GM19468 (cell line): Measurements from ENCODE around the gene SNAP91.
A peak's percentile ranks its signal among the peaks of the same experiment; 100 is the strongest.
"Not testable (repeated sequence)": the region's sequence is repeated elsewhere in the genome, so short reads cannot be mapped to it uniquely, and the experiment has no call there.

Source experiments
- ATAC-seq: cut with Tn5 transposase; IDR thresholded peaks from one replicate; pipeline ENCODE4 v1.9.1; 2021; ENCODE audit warnings: mild to moderate bottlenecking, moderate library complexity, moderate number of reproducible peaks; ENCODE audit not compliant: unreplicated experiment; ENCODE audit errors: extremely low read depth

The SNAP91 gene

DNA sequence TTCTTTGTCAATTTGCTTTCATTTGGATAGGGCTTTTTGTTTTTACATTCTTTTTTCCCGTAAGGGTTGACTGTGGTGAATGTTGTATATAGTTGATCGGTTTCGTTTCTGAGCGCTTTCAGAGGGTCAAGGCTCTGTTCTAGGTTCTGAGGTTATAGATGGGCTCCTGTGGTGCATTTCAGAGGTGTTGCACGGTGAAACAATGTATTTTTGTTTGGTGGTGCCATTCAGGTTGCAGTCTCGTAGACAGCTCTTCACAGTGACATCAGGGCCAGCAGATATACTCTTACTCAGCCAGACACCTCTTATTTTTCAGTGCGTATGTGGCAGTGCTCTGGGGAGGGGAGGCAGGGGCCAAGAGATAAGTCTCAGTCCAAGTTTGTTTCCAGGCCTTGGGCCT, 72.1 kb downstream of the SNAP91 start:
- no peak for ATAC-seq

DNA sequence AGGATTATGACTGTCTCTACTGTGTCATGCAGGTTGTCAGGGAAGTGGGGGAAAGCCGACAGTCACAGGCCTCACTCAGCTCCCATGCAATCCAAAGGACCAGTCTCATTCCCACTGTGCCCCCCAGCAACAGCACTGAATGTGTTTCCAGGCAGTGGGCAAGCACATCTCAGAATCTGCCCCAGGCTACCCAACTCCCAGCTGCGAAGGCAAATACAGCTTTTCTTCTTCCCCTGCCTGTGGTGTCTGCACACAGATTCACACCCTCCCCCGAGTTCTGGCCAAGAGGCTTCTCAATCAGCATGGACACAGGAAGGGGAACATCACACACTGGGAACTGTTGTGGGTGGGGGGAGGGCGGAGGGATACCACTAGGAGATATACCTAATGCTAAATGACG, 75.3 kb downstream of the SNAP91 start:
- ATAC-seq: no peak

- ATAC-seq: no peak
Measured at GRCh38 chr6:83633149-83633548, 75.8 kb downstream of the SNAP91 start.

DNA sequence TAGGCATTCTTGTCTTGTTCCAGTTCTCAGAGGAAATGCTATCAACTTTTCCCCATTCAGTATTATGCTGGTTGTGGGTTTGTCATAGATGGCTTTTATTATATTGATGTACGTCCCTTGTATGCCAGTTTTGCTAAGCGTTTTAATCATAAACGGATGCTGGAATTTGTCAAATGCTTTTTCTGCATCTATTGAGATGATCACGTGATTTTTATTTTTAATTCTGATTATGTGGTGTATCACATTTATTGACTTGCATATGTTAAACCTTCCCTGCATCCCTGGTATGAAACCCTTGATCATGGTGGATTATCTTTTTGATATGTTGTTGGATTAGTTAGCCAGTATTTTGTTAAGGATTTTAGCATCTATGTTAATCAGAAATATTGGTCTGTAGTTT, 79.0 kb downstream of the SNAP91 start:
- not testable (repeated sequence) for ATAC-seq

- ATAC-seq: no peak
Measured at GRCh38 chr6:83615025-83615999, 93.6 kb downstream of the SNAP91 start.

DNA sequence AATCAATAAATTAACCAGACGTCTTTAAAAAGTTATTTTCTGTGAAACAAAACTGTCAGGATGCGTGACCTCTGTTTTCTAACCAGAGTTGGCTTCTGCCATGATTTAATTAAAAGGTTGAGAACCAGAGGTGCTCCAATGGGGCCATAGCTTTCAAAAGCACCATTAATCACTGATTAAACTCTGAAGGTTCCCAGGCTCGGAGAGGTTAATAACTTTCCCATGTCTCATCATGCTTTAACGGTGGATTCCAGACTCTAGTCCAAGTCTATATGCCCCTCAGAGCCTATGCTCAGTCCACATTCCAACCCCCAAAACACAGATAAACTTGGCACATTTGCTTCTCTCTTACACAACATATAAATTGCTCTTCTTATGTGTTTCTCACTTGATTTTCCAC, 95.5 kb downstream of the SNAP91 start:
- ATAC-seq: no peak

GRCh38 chr6:83609248-83609647, 99.7 kb downstream of the SNAP91 start:
- ATAC-seq: no peak

DNA sequence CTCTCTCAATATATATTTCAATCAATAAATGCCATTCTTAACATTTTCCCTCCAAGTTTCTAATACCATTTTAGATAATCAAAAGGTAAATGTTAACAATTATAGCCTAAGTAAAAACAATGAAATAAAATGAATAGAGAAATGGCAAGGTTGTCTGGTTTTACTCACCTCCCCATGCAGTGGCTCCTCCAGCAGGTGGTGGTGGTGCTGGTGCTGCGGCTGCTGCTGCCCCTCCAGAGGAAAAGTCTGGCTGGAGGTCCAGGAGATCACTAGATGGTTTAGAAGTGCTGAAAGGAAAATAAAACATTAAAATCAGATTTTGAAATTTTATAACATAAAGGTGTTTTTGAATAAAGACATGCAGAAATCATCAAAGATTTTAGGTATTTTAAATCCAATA, 103.4 kb downstream of the SNAP91 start:
- ATAC-seq: no peak

- ATAC-seq: no peak
Measured at GRCh38 chr6:83603551-83603950, 105.3 kb downstream of the SNAP91 start.

DNA sequence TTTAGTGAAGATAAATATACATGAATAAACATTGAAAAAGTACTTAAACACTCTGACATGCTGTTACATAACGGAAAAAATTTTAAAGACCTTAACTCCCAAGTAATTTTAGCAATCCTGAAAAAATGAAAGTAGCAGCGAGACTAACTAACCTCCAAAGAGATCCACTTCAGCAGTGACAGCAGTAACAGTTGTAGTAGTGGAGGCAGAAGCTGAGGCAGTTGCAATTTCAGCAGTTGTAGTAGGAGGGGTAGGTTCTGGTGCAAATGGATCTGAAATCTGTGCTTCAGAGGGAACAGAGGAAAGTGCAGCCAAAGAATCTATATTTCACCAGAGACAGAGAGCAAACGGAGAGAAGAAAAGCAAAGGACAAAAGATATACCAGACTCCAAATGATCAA, 107.8 kb downstream of the SNAP91 start:
- no peak for ATAC-seq

DNA sequence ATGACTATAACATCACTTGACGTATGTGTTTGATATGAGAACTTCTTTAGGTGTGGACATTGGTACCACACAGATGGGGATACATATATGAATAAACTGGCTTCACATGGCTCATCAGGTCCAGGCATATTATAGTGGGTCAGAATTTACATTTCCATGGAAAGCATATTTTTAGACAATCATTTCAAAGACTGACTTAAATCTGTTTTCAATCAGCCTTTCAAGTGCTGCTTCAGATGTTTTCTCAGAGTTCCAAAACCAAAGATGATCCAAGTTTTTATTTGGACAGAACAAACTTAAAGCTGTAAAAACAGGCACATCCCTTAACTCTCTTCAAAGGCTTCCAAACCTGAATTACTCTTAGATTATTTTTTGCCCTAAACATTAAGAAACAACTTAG, 108.4 kb downstream of the SNAP91 start:
- no peak for ATAC-seq

DNA sequence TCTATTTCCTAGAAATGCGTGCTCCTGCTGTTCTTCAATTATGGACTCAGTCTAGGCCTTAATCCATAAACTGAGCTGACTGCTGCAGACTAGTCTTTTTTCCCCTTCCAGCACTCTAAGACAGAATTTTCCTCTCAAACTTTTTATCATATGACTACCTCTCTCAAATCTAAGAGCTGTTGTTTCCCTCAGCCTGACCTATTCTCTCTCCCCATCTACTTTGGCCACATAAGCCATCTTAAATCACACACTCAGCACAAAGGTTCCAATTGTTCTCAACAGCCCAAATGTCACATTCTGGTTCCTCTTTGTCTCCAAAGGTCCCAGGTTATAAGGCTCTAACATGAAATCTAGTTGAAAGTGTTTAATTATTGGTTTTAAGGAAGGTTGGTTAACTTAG, 111.4 kb downstream of the SNAP91 start:
- no peak for ATAC-seq

DNA sequence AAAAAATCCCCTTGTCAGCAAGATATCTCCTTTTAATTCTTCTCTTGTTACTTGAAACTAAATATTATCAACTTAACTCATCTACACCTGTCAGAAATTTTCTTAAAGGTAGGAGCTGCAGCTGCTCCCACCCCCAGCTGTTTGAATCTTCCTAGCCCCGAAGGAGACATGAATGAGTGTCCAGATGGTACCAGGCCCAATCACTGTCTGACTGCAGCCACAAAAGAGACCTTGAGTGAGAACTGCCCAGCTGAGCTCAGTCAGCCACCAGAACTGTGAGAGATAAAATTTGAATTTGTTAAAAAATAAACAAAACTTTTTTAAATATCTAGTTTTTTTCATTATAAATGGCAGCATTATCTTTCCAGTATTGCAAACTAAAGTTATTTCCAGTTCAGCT, 111.8 kb downstream of the SNAP91 start:
- ATAC-seq: no peak

DNA sequence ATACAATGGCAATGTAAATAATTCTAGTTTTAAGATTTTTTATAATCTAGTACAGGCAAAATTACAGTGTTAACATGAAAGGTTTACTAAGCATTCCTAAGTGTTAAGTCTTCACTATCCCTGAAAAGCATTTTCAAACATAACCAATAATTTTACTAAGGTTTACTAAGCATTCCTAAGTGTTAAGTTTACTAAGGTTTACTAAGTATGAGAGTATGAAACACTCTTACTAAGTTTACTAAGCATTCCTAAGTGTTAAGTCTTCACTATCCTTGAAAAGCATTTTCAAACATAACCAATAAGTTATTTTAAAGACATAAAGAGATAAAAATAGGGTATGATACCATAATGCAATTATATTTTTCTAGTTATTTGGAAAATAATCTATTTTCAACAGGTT, 114.0 kb downstream of the SNAP91 start:
- ATAC-seq: no peak

GRCh38 chr6:83593395-83593785, 115.5 kb downstream of the SNAP91 start:
- ATAC-seq: no peak

GRCh38 chr6:83592770-83593394, 116.0 kb downstream of the SNAP91 start:
- peak; percentile 83 for ATAC-seq

GRCh38 chr6:83590416-83590815, 118.5 kb downstream of the SNAP91 start:
- no peak for ATAC-seq

GRCh38 chr6:83589076-83589475, 119.8 kb downstream of the SNAP91 start:
- no peak for ATAC-seq

- ATAC-seq: no peak
Measured at GRCh38 chr6:83578057-83578456, 130.8 kb downstream of the SNAP91 start.

GRCh38 chr6:83574783-83575182, 134.1 kb downstream of the SNAP91 start:
- ATAC-seq: no peak

- ATAC-seq: not testable (repeated sequence)
Measured at GRCh38 chr6:83571663-83572185, 137.2 kb downstream of the SNAP91 start.
